GM19452 (cell line): Measurements from ENCODE around the gene SLCO3A1.

Source experiments
- ATAC-seq: cut with Tn5 transposase; IDR thresholded peaks from one replicate; pipeline ENCODE4 v1.9.1; 2021; ENCODE audit not compliant: unreplicated experiment

Gene SLCO3A1

GRCh38 chr15:91881569-91882297 is 28.2 kb downstream of the SLCO3A1 start:
- ATAC-seq = no peak

- no peak for ATAC-seq
Observed at GRCh38 chr15:91882858-91883586, 29.5 kb downstream of the SLCO3A1 start.

- no peak for ATAC-seq
Observed at GRCh38 chr15:91884606-91885005, 31.1 kb downstream of the SLCO3A1 start.

GRCh38 chr15:91885054-91885453 is 31.5 kb downstream of the SLCO3A1 start:
- no peak for ATAC-seq

GRCh38 chr15:91885714-91886270 is 32.3 kb downstream of the SLCO3A1 start:
- no peak for ATAC-seq

GRCh38 chr15:91886878-91887277 is 33.4 kb downstream of the SLCO3A1 start:
- no peak for ATAC-seq

- no peak for ATAC-seq
Observed at GRCh38 chr15:91887321-91887720, 33.8 kb downstream of the SLCO3A1 start.

- no peak for ATAC-seq
Observed at GRCh38 chr15:91887921-91888373, 34.4 kb downstream of the SLCO3A1 start.

GRCh38 chr15:91889111-91889815 is 35.8 kb downstream of the SLCO3A1 start:
- ATAC-seq = no peak

- ATAC-seq = no peak
Observed at GRCh38 chr15:91890614-91891013, 37.1 kb downstream of the SLCO3A1 start.

GRCh38 chr15:91891101-91891500 is 37.6 kb downstream of the SLCO3A1 start:
- no peak for ATAC-seq

- ATAC-seq = no peak
Observed at GRCh38 chr15:91891788-91892345, 38.4 kb downstream of the SLCO3A1 start.

- ATAC-seq = no peak
Observed at GRCh38 chr15:91892436-91892835, 38.9 kb downstream of the SLCO3A1 start.

GRCh38 chr15:91894606-91895005 is 41.1 kb downstream of the SLCO3A1 start:
- ATAC-seq = no peak

- no peak for ATAC-seq
Observed at GRCh38 chr15:91895051-91895450, 41.5 kb downstream of the SLCO3A1 start.

- no peak for ATAC-seq
Observed at GRCh38 chr15:91896341-91897055, 43.0 kb downstream of the SLCO3A1 start.

GRCh38 chr15:91897585-91898372 is 44.3 kb downstream of the SLCO3A1 start:
- ATAC-seq = no peak

GRCh38 chr15:91898843-91899242 is 45.3 kb downstream of the SLCO3A1 start:
- no peak for ATAC-seq

GRCh38 chr15:91904942-91905341 is 51.4 kb downstream of the SLCO3A1 start:
- ATAC-seq = no peak

GRCh38 chr15:91908391-91908790 is 54.9 kb downstream of the SLCO3A1 start:
- no peak for ATAC-seq
